ENCODE measurements around the gene SYNPO. TPM values are rescaled to one million over a fixed set of nuclear protein-coding genes. Genes with fewer than 3 reads are reported as not detected.
A peak's percentile ranks its signal among the peaks of the same experiment; 100 is the strongest.

SYNPO gene
- total RNA-seq, 1 experiment from 2014 or later, result 1.2 TPM

DNA sequence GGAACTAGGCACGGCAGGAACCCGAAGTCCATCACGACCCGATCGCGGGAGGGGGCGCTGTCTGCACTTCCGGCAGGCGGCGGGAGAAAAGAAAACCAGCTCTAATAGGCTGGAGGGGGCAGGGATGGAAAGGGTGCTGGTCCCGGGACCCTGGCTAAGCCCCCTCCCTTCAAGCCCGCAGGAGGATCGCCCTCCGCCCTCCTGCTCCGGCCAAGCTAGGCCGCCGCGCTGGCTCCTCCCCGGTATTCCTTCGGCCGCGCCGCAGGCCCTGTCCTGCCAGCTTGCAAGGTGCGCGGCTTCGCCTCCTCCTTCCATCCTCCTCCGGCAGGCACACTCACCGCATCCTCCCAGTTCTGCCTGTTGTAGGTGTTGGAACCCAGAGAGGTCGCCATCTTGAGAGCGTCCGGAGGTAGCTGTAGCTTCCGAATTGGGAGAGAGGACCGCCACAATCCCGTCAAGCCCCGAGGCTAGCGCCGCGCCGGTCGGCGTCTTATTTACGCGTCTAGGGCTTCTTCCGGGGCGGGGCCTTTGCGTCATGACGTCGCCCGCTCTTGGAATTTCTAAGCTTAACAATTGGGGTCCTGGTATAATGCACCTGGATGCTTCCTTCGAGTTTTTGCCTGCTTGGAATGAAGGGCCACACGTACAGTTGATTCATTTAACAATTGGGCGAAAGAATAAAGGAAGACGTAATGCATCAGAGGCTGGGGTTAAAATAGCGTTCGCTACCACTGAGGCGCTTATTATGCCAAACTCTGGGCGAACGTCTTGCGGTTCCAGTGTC is 60.3 kb downstream of the SYNPO start, which contains the start of gene RBM22:
RBM22 (minus strand) TSS at position 469 of the 784 bp plus-strand sequence; CDS start at position 392, 77 bp downstream.
- peak; percentile 77 for DNase-seq (ENCODE audit: low read depth)
- in situ Hi-C loops (cut with HindIII; ENCODE audit: low pct_unique_long_range_greater_than_20kb, low sequenced_read_pairs), result no loop called here

DNA sequence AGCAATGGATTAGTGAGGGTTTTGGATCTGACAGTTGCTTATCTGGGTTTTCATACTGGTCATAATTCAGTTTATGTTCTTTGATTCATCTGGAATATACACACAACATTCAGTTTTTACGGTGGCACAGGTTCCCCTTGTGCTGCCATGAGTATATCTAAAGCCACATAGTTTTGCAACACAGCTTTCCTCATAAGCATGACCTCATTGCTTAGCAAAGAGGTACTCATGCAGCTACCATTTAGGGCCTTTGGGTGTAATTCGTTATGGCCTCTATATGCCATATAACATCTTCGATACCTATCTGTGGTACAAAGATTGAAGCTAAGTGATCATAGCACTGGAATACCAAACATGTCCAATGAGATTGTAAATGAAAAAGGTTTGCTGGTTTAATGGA is 63.3 kb downstream of the SYNPO start:
- in situ Hi-C loops (cut with HindIII; ENCODE audit: low pct_unique_long_range_greater_than_20kb, low sequenced_read_pairs), result no loop called here
- no peak for DNase-seq (ENCODE audit: low read depth)

DNA sequence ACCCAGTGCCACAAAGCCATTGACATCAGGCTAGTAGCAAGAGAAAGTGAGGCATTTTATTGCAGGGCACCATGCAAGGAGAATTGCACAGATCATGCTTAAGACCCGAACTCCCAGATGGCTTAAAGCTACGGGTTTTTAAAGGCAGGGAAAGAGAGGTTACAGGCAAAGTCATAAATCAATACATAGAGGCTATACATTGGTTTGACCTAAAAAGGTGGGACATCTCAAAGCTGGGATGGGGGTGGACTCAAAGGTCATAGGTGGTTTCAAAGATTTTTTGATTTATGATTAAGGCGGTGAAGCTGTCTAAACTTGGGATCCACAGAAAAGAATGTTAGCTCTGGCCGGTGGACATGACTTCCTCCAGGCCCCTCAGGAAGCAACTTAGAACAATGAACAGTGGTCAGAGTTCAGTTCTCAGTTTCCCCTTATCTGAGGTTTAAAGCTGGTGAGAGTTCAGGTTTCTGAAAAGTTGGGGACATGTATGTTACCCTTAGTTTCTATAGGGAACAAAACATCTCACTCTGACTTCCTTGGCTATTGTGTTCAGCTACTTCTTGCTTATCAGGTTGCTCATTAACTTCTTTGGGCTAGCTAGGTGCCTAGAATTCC is 66.4 kb downstream of the SYNPO start:
- no peak for DNase-seq (ENCODE audit: low read depth)
- in situ Hi-C loops (cut with HindIII; ENCODE audit: low pct_unique_long_range_greater_than_20kb, low sequenced_read_pairs), result no loop called here

Other genes starting within 250 kb of the SYNPO start
- gene CD74, start 227.8 kb upstream of the SYNPO start, total RNA-seq (2014; rRNA removed; shearing (Covaris generic); ENCODE audit: low replicate concordance), result 29.4 and 30.7 TPM in 2 replicates
- gene RPS14, start 190.9 kb upstream of the SYNPO start, total RNA-seq (2014; rRNA removed; shearing (Covaris generic); ENCODE audit: low replicate concordance), result 3,085 and 3,454 TPM in 2 replicates
- gene NDST1, start 132.5 kb upstream of the SYNPO start, total RNA-seq (2014; rRNA removed; shearing (Covaris generic); ENCODE audit: low replicate concordance), result 42.3 and 58.2 TPM in 2 replicates
- gene MYOZ3, start 20.6 kb downstream of the SYNPO start, total RNA-seq (2014; rRNA removed; shearing (Covaris generic); ENCODE audit: low replicate concordance), result not detected in 2 replicates
- 21.7 and 23.7 TPM in 2 replicates for gene RBM22, start 60.4 kb downstream of the SYNPO start, total RNA-seq (2014; rRNA removed; shearing (Covaris generic); ENCODE audit: low replicate concordance)
- gene DCTN4, start 118.4 kb downstream of the SYNPO start, total RNA-seq (2014; rRNA removed; shearing (Covaris generic); ENCODE audit: low replicate concordance), result 18.2 and 20.7 TPM in 2 replicates
- gene SMIM3, start 138.1 kb downstream of the SYNPO start, total RNA-seq (2014; rRNA removed; shearing (Covaris generic); ENCODE audit: low replicate concordance), result 8.4 and 9.4 TPM in 2 replicates
- gene IRGM, start 205.9 kb downstream of the SYNPO start, total RNA-seq (2014; rRNA removed; shearing (Covaris generic); ENCODE audit: low replicate concordance), result not detected in 2 replicates